ENCODE measurements around the gene MEN1. TPM values are rescaled to one million over a fixed set of nuclear protein-coding genes. Genes with fewer than 3 reads are reported as not detected.

MEN1 gene
- total RNA-seq, 1 experiment from 2014 or later = 46.1 TPM

GRCh38 chr11:64759131-64759721 lies 51.1 kb downstream of the MEN1 start:
- H3K79me2 ChIP-seq (ENCODE audit: low read length) = no peaks in the 10 kb centered on the region
- no peak for DNase-seq
- BruUV-seq (replicated peaks) = no TSS peak
- ATAC-seq = no peak
- H3K27me3 ChIP-seq (ENCODE audit: low read length) = no peaks in the 10 kb centered on the region
- H3K9me2 ChIP-seq (replicated peaks; ENCODE audit: low read length) = no peaks in the 10 kb centered on the region
- H3K36me3 ChIP-seq (ENCODE audit: low read depth, low read length) = peaks cover 18% of the 10 kb centered on the region
- intact Hi-C loops (cut with micrococcal nuclease) = no loop called here
- H3K4me3 ChIP-seq (ENCODE audit: low read length) = no peak overlapping the region
- H2AFZ ChIP-seq (ENCODE audit: low read length) = no peak overlapping the region
- H3F3A ChIP-seq (ENCODE audit: low read length, unreplicated experiment) = peaks cover 24% of the 10 kb centered on the region
- peaks cover 16% of the 10 kb centered on the region for H4K20me1 ChIP-seq (ENCODE audit: low read length)
- H3K9ac ChIP-seq (ENCODE audit: low read length) = no peak overlapping the region
- H3K9me3 ChIP-seq (ENCODE audit: low read length) = no peaks in the 10 kb centered on the region
- H3K27ac ChIP-seq (ENCODE audit: low read length) = no peak overlapping the region
- ChIA-PET CTCF (no interaction called here), POLR2A (ENCODE audit: unreplicated experiment) (no interaction called here)
- no peak overlapping the region for H3K4me2 ChIP-seq (ENCODE audit: low read length)
- no peaks in the 10 kb centered on the region for H3K4me1 ChIP-seq (ENCODE audit: insufficient read depth, low read length)
- TF ChIP-seq CTCF (conservative IDR thresholded peaks at IDR 0.05; ENCODE audit: low read depth, low read length) (no peak), EZH2 (IDR thresholded peaks at IDR 0.05; ENCODE audit: low read length, unreplicated experiment) (no peak), EZH2phosphoT487 (IDR thresholded peaks at IDR 0.05; ENCODE audit: borderline replicate concordance, low read length) (no peak)

- Histone ChIP-seq H2AFZ (ENCODE audit: low read length) (no peak overlapping the region), H3K36me3 (ENCODE audit: low read depth, low read length) (peaks cover 11% of the 10 kb centered on the region), H3K4me1 (ENCODE audit: insufficient read depth, low read length) (no peaks in the 10 kb centered on the region), H3K4me3 (ENCODE audit: low read length) (no peak overlapping the region), H3K27me3 (ENCODE audit: low read length) (no peaks in the 10 kb centered on the region), H3F3A (ENCODE audit: low read length, unreplicated experiment) (peaks cover 20% of the 10 kb centered on the region), H3K4me2 (ENCODE audit: low read length) (no peak overlapping the region), H3K27ac (ENCODE audit: low read length) (no peak overlapping the region), H3K9ac (ENCODE audit: low read length) (no peak overlapping the region), H4K20me1 (ENCODE audit: low read length) (peaks cover 9% of the 10 kb centered on the region), H3K79me2 (ENCODE audit: low read length) (no peaks in the 10 kb centered on the region), H3K9me3 (ENCODE audit: low read length) (no peaks in the 10 kb centered on the region), H3K9me2 (replicated peaks; ENCODE audit: low read length) (no peaks in the 10 kb centered on the region)
- POLR2A ChIA-PET (ENCODE audit: unreplicated experiment) = no interaction called here
- DNase-seq (no peak), ATAC-seq (no peak)
- no peak for TF ChIP-seq EZH2phosphoT487 (IDR thresholded peaks at IDR 0.05; ENCODE audit: borderline replicate concordance, low read length)
- TF ChIP-seq EZH2 (IDR thresholded peaks at IDR 0.05; ENCODE audit: low read length, unreplicated experiment) = no peak
- TF ChIP-seq CTCF (conservative IDR thresholded peaks at IDR 0.05; ENCODE audit: low read depth, low read length) = no peak
- CTCF ChIA-PET = no interaction called here
- no TSS peak for BruUV-seq (replicated peaks)
- intact Hi-C loops (cut with micrococcal nuclease) = no loop called here
Observed at GRCh38 chr11:64758330-64759079, 51.8 kb downstream of the MEN1 start.
